Measurements from ENCODE around the gene ZNF669.

DNA sequence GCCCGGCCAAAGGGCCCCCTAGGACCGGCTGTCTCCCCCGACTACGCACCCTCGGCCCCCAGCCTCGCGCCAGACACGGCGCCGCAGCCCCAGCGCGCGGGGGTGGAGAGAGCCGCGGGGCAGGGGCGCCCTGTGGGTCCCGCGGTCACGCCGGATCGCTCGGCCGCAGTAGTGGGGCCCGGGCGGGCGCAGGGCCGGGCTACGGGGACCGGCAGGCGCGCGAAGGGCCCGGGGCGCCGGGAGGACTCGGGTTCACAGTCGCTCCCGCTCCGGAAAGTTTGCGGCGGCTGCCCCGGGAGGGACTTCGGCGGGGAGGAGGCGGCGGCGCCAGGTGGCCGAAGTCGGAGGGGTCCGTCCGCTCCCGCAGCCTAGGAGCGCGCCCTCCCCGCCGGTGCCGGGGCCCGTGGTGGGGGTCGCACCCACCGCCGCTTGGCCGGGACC, 7.1 kb upstream of the ZNF669 start:
- TF ChIP-seq, protein P1, sequence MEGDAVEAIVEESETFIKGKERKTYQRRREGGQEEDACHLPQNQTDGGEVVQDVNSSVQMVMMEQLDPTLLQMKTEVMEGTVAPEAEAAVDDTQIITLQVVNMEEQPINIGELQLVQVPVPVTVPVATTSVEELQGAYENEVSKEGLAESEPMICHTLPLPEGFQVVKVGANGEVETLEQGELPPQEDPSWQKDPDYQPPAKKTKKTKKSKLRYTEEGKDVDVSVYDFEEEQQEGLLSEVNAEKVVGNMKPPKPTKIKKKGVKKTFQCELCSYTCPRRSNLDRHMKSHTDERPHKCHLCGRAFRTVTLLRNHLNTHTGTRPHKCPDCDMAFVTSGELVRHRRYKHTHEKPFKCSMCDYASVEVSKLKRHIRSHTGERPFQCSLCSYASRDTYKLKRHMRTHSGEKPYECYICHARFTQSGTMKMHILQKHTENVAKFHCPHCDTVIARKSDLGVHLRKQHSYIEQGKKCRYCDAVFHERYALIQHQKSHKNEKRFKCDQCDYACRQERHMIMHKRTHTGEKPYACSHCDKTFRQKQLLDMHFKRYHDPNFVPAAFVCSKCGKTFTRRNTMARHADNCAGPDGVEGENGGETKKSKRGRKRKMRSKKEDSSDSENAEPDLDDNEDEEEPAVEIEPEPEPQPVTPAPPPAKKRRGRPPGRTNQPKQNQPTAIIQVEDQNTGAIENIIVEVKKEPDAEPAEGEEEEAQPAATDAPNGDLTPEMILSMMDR (IDR thresholded peaks at IDR 0.05; ENCODE audit: low read depth, low read length): no peak
- no peak for TF ChIP-seq POLR2A (IDR thresholded peaks at IDR 0.05; ENCODE audit: extremely low read depth, insufficient read length)
- no peak for TF ChIP-seq MYC (IDR thresholded peaks at IDR 0.05; ENCODE audit: low read depth, low read length)
